ENCODE results near the gene SEC14L5.

DNA sequence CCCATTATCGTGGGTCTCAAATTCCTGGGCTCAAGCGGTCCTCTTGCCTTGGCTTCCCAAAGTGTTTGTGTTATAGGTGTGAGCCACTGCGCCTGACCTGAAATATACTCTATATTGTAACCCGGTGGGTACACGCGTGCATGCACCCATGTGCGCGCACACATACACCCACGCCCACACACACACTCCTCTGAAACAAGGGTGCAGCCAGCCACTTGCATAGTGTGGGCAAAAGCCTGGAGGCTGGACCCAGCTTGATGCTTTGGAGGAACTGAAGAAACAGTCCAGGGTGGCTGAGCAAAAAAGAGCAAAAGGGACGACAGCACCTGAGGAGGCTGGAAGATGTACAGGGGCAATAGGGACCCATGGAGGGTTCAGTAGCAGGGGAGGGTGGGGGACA lies 45.7 kb downstream of the SEC14L5 start:
- TF ChIP-seq, protein P1, sequence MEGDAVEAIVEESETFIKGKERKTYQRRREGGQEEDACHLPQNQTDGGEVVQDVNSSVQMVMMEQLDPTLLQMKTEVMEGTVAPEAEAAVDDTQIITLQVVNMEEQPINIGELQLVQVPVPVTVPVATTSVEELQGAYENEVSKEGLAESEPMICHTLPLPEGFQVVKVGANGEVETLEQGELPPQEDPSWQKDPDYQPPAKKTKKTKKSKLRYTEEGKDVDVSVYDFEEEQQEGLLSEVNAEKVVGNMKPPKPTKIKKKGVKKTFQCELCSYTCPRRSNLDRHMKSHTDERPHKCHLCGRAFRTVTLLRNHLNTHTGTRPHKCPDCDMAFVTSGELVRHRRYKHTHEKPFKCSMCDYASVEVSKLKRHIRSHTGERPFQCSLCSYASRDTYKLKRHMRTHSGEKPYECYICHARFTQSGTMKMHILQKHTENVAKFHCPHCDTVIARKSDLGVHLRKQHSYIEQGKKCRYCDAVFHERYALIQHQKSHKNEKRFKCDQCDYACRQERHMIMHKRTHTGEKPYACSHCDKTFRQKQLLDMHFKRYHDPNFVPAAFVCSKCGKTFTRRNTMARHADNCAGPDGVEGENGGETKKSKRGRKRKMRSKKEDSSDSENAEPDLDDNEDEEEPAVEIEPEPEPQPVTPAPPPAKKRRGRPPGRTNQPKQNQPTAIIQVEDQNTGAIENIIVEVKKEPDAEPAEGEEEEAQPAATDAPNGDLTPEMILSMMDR (IDR thresholded peaks at IDR 0.05): no peak
- TF ChIP-seq EP300 (IDR thresholded peaks at IDR 0.05) (no peak), POLR2AphosphoS5 (IDR thresholded peaks at IDR 0.05) (no peak)

Data from esophagus muscularis mucosa (tissue), 4 donors.